ENCODE results near the gene AGT.

DNA sequence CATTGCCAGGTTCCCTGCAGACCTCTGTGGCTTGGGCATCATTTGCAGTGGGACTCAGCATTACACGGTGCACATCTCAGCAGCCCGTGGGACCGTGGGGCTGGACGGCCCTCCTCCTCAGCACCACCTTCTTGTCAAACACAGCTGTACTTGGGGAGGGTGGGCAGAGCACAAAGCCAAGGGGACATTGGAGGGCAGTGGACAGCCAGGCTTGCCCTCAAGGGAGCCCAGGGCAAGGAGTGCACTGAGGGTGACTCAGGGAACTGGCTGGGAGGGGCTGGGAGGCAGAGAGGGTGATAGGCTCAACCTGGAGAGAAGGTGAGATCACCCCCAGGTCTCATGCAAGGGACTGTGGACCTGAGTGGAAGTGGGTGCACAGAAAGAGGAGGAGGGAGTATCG lies 36.7 kb upstream of the AGT start:
- TF ChIP-seq POLR2A (IDR thresholded peaks at IDR 0.05) (no peak), POLR2AphosphoS5 (IDR thresholded peaks at IDR 0.05) (no peak)
- TF ChIP-seq, protein P1, sequence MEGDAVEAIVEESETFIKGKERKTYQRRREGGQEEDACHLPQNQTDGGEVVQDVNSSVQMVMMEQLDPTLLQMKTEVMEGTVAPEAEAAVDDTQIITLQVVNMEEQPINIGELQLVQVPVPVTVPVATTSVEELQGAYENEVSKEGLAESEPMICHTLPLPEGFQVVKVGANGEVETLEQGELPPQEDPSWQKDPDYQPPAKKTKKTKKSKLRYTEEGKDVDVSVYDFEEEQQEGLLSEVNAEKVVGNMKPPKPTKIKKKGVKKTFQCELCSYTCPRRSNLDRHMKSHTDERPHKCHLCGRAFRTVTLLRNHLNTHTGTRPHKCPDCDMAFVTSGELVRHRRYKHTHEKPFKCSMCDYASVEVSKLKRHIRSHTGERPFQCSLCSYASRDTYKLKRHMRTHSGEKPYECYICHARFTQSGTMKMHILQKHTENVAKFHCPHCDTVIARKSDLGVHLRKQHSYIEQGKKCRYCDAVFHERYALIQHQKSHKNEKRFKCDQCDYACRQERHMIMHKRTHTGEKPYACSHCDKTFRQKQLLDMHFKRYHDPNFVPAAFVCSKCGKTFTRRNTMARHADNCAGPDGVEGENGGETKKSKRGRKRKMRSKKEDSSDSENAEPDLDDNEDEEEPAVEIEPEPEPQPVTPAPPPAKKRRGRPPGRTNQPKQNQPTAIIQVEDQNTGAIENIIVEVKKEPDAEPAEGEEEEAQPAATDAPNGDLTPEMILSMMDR (IDR thresholded peaks at IDR 0.05): no peak
